Duodenal mucosa (tissue), 2 donors: Measurements from ENCODE around the gene ZNF224.
"Not testable (repeated sequence)": the region's sequence is repeated elsewhere in the genome, so short reads cannot be mapped to it uniquely, and the experiment has no call there.

Source experiments
- H3K27ac ChIP-seq: one replicate; pipeline ENCODE4 v1.7.0; 2013; ENCODE audit warnings: low read depth, low read length
- H3K27me3 ChIP-seq, 2 donors: one replicate each; pipeline ENCODE4 v1.7.0; 2013; ENCODE audit warnings: low read length in 2 of 2, control low read depth in 1 of 2; ENCODE audit not compliant: insufficient read depth in 2 of 2, control insufficient read depth in 1 of 2
- H3K36me3 ChIP-seq, 2 donors: one replicate each; pipeline ENCODE4 v1.7.0; 2013; ENCODE audit warnings: low read length in 2 of 2, control low read depth in 1 of 2; ENCODE audit not compliant: insufficient read depth in 2 of 2, control insufficient read depth in 1 of 2
- H3K4me1 ChIP-seq, 2 donors: one replicate each; pipeline ENCODE4 v1.7.0; 2013; ENCODE audit warnings: low read length in 2 of 2, control low read depth in 1 of 2; ENCODE audit not compliant: insufficient read depth in 2 of 2, control insufficient read depth in 1 of 2
- H3K4me3 ChIP-seq, 2 donors: one replicate each; pipeline ENCODE4 v1.7.0; 2013; ENCODE audit warnings: low read length in 2 of 2, low read depth in 1 of 2
- H3K9ac ChIP-seq, 2 donors: one replicate each; pipeline ENCODE4 v1.7.0; 2013; ENCODE audit warnings: low read length in 2 of 2, low read depth in 1 of 2
- H3K9me3 ChIP-seq, 2 donors: one replicate each; pipeline ENCODE4 v1.7.0; 2013; ENCODE audit warnings: low read length in 2 of 2, control low read depth in 1 of 2; ENCODE audit not compliant: control insufficient read depth in 1 of 2

Gene ZNF224

GRCh38 chr19:44121162-44121561 is 27.0 kb downstream of the ZNF224 start:
- Histone ChIP-seq H3K9me3 (peaks cover 5 to 19% of the 10 kb centered on the region in 2 donors), H3K36me3 (peaks cover 12 to 69% of the 10 kb centered on the region in 2 donors)
- not testable (repeated sequence) for H3K27ac ChIP-seq, H3K4me1 ChIP-seq, H3K27me3 ChIP-seq, H3K4me3 ChIP-seq, H3K9ac ChIP-seq

- Histone ChIP-seq H3K4me1 (no peaks in the 10 kb centered on the region), H3K4me3 (peak overlapping the region in 1 of 2 donors; percentile 6), H3K27ac (no peak overlapping the region), H3K36me3 (peaks cover 19 to 43% of the 10 kb centered on the region in 2 donors), H3K9me3 (peaks cover 40 to 50% of the 10 kb centered on the region in 2 donors), H3K9ac (no peak overlapping the region), H3K27me3 (no peaks in the 10 kb centered on the region)
Observed at GRCh38 chr19:44131955-44132354, 37.8 kb downstream of the ZNF224 start.

GRCh38 chr19:44141191-44142058 is 47.3 kb downstream of the ZNF224 start, which contains the start of gene ZNF234:
ZNF234 (plus strand) TSS chr19:44141554; CDS start chr19:44144633, 3,079 bp downstream.
- peak within 1 kb of the TSS; percentile 63 to 67 for H3K9ac ChIP-seq
- no peaks in the 10 kb centered on the region for H3K9me3 ChIP-seq
- peak within 1 kb of the TSS; percentile 91 to 96 for H3K4me3 ChIP-seq
- H3K36me3 ChIP-seq, result peaks cover 12 to 13% of the 10 kb centered on the region in 2 donors
- H3K27ac ChIP-seq, result peak within 1 kb of the TSS; percentile 46
- H3K4me1 ChIP-seq, result peaks cover 9% of the 10 kb centered on the region in 2 donors
- no peaks in the 10 kb centered on the region for H3K27me3 ChIP-seq

- H3K27me3 ChIP-seq, result no peaks in the 10 kb centered on the region
- H3K4me1 ChIP-seq, result peaks cover 9% of the 10 kb centered on the region in 2 donors
- peak overlapping the region; percentile 91 to 96 for H3K4me3 ChIP-seq
- H3K36me3 ChIP-seq, result peaks cover 12 to 13% of the 10 kb centered on the region in 2 donors
- H3K9me3 ChIP-seq, result no peaks in the 10 kb centered on the region
- peak overlapping the region; percentile 63 to 67 for H3K9ac ChIP-seq
- H3K27ac ChIP-seq, result no peak overlapping the region
Observed at GRCh38 chr19:44142059-44142433, 47.9 kb downstream of the ZNF224 start.

GRCh38 chr19:44149776-44150175 is 55.6 kb downstream of the ZNF224 start:
- Histone ChIP-seq H3K27ac (no peak overlapping the region), H3K4me3 (no peak overlapping the region), H3K27me3 (no peaks in the 10 kb centered on the region), H3K4me1 (no peaks in the 10 kb centered on the region), H3K9me3 (peaks cover 14 to 16% of the 10 kb centered on the region in 2 donors), H3K9ac (no peak overlapping the region), H3K36me3 (peaks cover 40 to 74% of the 10 kb centered on the region in 2 donors)

GRCh38 chr19:44151491-44151890 is 57.3 kb downstream of the ZNF224 start:
- Histone ChIP-seq H3K4me3 (no peak overlapping the region), H3K9ac (no peak overlapping the region), H3K9me3 (peaks cover 24 to 27% of the 10 kb centered on the region in 2 donors), H3K36me3 (peaks cover 40 to 78% of the 10 kb centered on the region in 2 donors), H3K4me1 (no peaks in the 10 kb centered on the region), H3K27ac (no peak overlapping the region), H3K27me3 (no peaks in the 10 kb centered on the region)

- Histone ChIP-seq H3K27me3 (no peaks in the 10 kb centered on the region), H3K4me1 (no peaks in the 10 kb centered on the region), H3K4me3 (peak overlapping the region in 1 of 2 donors; percentile 12), H3K9me3 (peaks cover 55 to 64% of the 10 kb centered on the region in 2 donors), H3K9ac (no peak overlapping the region), H3K36me3 (peaks cover 33 to 53% of the 10 kb centered on the region in 2 donors), H3K27ac (no peak overlapping the region)
Observed at GRCh38 chr19:44156475-44156874, 62.3 kb downstream of the ZNF224 start.
